ENCODE results near the gene DAPK2.

Gene DAPK2

DNA sequence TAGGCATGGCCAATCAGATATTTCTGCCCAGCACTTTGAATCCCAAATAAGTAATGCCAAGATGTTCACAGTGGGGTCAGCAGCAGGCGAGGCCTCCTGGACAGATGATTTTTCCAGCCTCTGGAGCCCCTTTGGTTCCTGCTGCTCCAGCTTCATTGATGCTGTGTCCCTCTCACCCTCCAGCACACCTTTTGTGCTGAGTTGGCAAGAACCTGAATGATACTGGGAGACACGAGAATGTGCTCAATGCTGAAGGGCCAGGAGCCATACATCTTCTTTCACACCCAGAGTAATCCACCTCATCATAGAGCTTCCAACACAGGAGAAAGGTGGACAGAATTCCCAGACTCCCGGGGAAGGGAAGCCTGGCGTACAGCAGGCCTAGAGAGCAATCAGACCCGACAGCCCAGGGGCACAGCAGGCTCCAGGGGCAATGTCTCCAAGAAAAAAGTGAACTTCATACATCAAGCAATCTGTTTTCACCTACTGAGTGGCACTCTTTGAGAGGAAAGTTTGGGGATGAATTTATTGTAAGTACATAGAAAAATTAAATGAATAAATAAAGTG is 6.7 kb upstream of the DAPK2 start:
- DNase-seq = no peak

DNA sequence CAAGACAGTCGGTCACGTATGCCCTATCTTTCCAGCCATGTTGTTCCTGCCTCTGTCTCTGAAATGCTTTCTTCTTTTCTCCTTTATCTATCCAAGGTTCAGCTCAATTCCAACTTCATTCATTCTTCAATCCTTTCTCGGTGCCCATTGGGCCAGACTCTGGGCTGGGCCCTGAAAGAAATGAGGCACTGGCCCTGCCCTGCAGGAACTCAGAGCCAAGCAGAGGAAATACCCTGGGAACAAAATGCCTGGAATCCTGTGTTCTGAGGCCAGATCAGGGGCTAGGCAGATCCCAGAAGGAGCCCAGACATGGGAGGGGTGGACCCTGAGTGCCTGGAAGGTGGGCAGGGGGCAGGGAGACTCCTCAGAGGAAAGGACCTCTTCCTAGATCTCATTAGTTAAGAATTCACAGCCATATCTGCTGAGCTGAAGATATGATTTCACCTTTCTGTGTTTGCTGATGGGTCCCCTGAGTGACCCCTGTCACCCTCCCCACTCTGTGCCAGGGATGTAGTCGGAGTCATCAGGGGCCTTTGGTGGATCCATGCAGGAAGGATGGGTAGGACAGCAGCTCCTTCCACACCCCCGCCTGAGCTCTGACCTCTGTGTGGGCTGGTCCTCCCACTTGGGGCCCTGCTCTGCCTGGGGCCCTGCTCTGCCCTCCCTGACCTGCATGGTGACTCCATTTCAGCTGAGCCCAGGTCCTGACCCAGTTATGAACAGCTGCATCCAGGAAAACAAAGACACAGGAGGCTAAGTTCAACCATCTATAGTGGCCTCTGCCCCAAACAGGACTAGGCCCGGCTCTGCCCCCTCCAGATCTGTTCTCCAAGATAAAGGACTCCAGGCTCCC is 5.3 kb upstream of the DAPK2 start:
- no peak for DNase-seq

DNA sequence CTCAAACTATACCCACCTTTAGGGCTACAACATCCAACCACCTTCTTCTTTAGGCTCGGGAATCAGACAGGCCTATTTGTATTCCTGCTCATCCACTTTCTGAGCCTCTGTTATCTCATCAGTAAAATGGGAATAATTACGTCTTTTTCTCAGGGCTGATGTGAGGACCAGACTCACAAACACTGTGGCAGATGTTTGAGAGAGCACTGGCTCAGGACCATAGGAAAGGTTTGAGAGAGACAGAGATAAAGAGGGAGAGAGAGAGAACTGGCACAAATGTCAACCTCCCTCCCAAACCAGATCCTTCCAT is 4.8 kb upstream of the DAPK2 start:
- DNase-seq = no peak

DNA sequence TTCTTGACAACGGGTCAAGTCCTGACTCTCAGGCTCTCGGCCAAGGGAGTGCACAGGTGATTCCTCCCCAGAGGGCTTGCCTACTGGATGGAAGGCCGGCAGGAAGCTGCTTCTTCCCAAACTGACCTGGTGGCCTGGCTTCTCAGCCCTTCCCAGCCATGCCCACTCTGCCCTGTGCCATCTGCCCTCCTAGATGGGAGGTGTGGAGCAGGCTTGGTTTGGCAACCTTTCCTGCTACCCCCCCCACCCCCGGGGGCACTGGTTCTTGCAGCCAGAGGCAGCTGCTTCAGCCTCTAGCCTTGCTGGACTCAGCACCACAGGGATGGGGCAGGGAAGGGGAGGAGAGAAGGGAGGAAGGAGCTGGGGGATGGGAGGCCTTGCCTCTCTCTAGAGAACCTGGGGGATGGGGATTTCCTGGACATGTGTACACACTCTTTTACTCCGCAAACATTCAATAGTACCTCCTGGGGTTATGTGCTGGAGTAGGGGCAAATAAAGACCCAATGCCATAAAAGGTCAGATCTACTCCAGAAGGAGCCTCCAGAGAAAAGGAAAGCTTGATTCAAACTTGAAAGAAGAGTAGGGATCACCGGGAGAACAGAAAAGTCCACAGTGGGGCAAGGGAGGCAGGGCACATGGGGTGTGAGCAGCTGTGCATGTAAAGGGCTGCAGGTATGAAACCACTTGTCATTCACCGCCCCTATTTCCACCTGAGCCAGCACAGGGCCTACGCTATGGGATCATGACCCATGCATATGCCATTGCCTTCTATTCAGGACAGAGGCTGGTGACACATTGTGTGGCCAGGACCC is 4.2 kb upstream of the DAPK2 start:
- peak; percentile 81 for DNase-seq

DNA sequence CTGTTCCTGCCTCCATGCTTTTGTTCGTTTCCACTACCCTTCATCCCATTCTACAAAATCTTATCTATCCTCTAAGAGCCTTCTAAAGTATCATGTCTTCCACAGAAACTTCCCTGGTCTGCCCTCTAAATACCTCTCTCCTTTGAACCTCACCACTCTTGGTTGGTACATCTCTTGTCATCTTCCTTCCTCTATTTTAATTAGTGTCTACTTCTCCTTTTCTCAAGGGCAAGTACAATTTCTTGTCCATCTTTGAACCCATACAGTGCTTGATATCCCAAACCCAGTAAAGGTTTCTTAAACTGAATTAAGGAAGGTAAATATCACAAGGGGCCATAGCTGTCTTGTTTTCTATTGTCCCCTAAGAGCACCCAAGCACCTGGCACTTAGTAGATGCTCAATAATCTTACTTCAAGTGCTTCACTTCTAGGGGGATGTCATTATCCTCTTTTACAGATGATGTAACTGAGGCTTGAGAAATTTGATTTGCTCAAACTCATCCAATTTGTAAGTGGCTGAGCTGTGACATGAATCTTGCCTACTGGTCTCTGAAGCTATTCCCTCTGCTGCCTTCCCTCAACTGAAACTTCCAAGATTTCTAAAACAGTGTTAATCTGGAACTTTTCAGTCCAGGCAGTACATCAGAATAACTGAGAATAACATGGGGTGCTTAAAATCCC is 2.6 kb upstream of the DAPK2 start:
- no peak for DNase-seq

DNA sequence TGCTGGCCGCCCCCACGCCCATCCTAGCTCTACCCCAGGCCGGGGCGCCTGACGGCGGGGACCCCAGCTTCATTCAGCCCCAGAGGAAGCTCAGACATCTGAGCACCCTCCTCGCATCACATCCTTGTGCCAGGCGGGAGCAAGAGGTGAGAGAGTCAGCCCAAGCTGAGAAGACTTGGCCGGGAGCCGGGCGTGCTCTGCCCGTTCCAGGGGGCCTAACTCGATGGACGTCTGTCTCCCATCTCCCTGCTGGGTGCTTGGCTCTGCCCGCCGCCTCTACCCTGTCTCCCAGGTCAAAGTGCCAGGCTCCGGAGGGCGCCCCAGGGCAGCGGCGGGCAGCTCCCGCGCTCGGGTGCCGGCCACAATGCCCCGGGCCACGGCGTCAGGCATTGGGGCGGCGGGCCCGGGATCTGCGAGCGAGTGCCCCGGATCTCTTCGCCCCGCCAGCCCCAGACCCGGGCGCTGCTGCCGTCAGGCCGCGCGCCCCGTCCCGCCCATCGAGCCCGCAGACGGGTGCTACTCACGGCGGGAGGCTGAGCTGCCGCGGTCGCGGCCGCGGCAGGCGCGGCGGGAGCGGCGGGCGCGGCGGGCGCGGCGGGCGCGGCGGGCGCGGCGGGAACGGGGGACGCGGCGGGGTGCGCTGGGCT is 388 bp downstream of the DAPK2 start:
- DNase-seq = no peak

DNA sequence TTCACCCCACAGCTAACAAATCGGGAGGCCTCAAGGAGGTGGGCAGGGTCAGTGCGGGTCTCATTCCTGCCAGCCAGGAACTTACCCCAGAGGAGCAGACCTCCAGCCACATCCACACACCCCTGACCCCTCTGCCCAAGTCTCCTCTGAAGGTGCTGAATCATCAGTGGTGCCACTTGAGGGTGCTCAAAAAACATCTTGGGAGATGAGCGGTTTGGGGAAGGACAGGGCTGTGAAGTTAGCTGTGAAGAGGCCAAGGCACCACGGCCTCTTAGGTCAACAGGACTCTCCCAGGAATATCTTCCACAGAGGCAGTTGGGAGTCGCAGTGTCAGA is 1.2 kb downstream of the DAPK2 start:
- DNase-seq = no peak

DNA sequence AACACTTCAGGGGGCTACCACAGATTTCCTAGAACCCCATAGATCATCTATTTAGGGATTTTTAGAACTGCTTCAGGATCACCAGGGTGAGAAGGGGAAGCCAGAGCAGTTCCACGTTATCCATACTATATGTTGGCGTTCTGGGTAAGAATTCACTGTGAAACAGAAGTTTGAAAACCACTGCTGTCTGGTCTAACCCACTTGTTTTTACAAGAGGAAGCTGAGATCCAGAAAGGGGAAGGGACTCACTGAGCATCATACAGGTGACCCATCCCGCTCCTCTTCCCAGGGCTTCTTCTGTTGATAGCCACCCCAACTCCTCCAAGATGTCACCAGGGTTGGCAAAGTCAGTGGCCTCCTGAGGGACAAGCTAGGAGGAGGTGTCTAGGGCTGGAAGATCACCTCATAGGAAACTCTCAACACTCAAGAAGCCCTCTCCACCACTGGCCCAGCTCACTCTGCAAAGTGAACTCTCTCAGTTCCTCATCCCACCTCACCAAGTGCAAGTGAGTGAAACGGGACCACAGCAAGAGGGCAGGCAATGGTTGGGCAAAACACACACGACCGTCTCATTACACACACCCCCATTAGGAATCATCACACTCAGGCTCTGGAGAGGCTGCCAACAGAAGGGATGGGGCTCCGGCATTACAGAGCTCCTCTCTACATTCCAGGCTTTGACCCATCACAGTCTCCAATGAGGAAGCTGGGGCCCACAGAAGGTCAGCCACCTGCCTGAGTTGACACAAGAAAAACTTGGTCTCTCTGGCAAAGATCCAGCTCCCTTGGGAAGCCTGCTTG is 1.8 kb downstream of the DAPK2 start:
- DNase-seq = peak; percentile 8

DNA sequence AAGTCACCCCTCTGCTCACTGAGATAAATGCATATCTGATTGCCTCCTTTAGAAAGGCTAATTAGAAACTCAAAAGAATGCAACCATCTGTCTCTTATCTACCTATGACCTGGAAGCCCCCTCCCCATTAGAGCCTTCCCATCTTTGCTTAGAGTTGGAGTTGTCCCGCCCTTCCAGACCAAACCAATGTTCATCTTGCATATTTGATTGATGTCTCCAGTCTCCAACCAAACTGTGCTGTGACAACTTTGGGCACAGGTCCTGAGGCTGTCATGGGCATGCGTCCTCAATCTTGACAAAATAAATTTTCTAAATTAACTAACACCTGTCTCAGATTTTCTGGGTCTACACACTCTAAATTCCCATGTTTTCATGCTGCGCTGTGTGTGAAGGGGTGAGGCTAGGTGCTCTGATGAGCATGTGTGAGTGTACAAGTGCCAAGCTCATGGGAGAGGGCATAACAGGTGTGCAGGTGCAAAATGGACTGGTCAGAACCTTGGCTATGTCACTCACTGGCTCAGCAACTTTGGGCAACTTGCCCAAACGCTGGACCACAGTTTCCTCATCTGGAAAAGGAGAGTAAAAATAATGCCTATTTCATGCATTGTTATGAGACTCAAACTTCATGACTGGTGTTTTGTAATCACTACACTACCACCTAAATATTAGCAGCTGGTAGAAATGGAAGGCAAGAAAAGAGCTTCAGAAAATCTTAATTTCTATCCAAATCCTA is 7.2 kb downstream of the DAPK2 start:
- no peak for DNase-seq

DNA sequence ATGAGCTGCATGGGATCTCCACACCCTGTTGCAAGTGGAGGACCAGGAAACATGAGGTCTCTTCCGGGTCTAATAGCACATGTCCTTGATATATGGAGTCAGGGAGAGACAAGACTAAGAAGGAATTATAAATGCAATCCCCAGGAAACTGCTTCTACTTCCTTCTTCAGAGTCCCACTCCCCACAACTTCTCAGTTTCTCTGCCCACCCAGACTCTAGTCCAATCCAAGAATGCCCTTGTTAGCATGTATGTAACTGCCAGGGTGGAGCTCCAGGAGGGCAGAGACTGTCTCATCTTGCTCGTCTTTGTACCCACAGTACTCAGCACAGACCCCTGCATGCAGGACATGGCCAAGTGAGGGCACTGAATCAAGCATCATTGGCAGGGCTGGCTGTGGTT is 8.3 kb downstream of the DAPK2 start:
- no peak for DNase-seq

DNA sequence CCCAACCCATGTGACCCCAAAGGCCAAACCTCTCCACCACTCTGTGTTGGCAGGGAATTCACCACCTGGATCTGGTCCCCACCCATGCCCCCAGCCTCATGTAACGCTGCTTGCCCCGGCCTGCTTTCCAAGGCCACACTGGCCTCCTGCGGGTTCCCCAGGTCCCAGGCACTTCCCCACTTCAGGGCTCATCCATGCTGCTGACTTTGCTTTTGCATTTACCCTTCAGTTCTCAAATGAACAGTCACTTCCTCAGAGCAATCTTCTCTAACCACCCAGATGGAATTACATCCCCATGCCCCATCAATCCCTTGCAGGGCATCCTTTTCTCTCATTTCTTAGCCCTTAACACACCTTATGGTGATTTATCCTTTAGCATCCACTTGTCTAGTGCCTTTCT is 9.2 kb downstream of the DAPK2 start:
- DNase-seq = no peak

DNA sequence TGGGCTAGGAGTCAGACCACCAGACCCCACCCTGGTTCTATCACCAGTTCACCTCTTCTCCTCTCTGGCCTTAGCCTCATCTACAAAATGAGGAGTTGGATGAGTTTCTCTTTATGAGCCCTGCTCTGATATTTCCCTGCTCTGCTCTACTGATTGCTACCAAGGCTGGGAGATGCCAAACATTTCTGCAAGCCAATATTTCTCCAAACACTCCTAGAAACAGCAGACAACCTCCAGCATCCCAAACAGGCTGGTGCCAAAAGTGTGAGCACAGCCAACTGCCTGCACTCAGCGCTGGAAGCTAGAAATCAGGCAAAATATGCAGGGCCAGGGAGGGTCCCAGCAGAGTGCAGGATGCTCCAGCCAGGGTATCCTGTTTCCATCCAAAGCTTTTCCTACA is 10.8 kb downstream of the DAPK2 start:
- no peak for DNase-seq

DNA sequence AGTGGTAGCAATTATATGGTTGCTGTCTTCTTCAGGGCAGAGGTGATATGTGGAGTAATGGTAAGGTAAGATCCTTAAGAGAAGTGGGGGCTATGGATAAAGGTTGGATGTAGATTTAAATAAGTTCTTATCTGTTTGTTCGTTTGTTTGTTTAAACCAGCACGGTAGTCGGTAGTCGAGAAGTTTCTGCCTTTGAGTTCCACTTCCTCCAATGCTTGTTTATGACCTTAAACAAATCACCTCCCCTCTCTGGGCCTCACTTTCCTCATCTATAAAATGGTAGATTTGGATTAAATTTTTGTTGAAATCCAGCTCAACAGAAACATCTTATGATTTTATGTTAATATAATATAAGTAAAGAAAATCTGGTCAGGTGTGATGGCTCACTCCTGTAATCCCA is 11.8 kb downstream of the DAPK2 start:
- no peak for DNase-seq

DNA sequence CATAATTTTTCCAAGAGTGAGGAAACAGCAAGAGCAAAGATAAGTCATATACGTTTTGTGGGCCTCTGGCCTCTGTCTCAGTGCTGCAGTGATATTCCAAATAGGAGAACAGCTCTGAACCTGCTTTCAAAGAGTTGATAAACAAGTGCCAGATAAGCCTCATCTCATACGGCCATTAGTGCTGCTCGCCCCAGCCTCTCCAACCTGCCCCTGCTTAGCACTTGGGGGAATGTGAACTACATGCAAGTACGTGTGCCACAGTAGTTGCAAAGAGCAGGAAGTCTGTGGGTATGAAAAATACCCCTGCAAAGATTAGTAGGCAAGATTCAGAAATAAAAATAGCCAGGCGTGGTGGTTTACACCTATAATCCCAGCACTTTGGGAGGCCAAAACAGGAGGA is 14.0 kb downstream of the DAPK2 start:
- DNase-seq = no peak

DNA sequence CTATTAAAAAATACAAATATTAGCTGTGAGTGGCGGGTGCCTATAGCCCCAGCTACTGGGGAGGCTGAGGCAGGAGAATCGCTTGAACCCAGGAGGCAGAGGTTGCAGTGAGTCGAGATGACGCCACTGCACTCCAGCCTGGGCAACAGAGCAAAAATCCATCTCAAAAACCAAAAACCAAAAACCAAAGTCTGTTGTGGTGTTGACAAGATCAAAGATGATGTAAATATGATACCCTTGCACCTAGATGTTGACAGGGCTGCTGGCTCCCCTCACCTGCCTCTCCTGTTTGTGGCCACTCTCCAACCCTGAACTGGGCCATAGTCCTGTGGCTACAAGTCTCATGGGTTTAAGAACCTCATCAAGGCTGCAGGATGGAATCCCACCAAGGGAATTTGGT is 16.2 kb downstream of the DAPK2 start:
- no peak for DNase-seq

DNA sequence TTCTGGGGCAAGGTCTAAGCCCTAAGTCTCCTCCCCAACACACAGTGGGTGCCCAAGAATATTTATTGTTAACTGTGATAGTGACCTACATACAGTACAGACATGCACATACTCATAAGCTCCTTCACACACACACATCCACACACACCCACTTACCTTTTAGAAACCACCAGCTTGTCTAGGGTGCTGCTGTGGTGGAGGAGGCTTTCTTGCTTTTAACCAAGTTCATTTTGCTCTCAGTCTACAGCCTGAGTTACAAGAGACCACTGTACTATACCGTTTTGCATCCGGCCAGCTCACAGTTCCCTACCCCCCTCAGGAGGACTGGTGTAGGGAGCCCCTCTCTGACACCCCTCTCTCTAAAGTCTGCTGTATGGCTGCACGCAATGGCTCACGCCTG is 16.7 kb downstream of the DAPK2 start:
- no peak for DNase-seq

DNA sequence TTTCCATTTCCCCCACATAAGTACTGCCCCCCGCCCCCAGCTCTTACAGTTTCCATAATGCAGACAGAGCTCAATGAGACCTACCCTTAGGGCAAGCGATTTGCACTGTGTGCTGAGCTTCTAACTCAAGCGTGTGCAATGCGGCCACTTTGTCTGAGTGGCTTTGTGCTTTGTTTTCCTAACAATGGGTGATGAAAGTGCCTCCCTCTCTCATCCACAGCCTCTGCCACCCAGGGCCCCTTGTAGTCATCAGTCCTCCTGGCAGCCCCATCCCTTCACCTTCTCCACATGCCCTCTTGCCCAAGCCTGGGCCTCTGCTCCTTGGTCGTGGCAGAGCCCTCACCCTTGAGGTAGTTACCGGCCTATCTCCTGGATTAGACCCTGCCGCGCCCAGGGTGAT is 17.2 kb downstream of the DAPK2 start:
- no peak for DNase-seq

DNA sequence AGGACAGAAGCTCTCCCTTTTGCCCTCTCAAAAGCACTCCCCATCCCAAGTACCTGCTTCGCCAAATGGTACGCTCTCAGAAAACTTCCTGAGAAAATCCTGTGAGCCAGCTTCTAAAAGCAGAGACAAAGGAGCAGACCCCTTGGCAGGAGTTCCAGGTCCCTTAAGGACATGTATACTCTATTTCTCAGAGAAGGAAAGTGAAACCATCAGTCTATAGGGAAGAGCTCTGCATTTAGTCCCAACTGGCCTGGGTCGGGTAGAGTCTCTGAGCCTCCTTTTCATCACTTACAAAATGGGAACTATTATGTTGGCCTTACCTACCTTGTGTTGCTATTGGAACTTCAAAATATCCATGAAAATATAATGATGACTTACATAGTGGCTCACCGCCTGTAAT is 19.7 kb downstream of the DAPK2 start:
- no peak for DNase-seq

DNA sequence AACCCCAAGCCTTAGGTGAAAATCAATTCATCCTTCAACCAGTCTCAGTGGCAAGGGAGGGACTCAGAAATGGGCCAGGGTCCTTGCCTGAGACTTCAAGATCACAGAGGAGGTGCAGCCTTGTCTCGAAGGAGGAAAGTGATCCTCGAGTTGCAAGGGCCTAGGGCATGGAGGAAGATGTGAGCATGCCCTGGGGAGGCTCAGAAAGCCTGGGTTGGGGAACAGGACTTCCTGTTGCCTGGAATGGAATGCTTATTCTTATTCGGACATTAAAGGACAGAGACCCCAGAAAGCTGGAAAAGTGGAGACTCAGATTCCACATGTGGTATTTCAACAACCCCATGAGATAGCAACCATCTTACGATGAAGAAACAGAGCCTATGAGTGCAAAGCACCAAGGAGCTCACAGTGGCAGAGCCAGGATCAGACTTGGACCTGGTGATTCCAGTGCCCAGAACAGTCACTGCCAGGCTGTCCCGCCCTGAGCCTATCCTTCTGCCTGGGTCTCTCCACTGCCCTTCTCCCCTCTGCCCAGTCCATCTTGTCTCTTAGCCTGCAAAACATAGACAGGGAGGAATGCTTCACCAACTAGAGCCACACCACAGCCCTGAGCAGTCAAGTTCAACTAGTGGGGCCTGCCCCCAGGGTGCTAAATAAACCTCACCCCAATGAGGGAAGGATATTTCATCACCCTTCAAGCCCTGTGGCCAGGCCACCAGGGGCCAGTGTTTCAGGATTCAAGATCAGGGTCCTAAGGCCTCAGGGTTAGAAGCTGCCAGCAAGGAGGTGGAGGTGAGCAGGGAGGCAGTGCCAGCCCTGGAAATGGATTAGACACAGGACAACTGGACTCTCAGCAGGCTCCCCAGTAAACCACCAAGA is 21.9 kb downstream of the DAPK2 start:
- DNase-seq = no peak

DNA sequence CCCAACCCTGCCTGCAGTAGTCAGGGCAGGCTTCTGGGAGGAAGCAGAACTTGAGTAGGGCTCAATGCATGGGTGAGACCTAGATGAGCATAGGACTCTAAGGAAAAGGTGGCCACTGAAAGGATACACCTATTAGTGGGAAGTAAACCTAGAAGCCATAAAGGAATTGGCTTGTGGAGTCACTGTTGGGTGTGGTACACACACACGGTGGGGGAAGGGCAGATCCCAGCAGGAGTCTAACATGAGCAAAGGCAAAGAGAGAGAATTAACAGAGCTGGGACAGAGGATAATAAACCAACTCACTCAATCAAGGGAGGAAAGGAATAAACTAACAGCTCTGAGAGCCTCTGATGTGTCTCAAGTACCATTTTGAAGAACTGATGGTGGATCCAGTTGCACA is 23.1 kb downstream of the DAPK2 start:
- no peak for DNase-seq

DNA sequence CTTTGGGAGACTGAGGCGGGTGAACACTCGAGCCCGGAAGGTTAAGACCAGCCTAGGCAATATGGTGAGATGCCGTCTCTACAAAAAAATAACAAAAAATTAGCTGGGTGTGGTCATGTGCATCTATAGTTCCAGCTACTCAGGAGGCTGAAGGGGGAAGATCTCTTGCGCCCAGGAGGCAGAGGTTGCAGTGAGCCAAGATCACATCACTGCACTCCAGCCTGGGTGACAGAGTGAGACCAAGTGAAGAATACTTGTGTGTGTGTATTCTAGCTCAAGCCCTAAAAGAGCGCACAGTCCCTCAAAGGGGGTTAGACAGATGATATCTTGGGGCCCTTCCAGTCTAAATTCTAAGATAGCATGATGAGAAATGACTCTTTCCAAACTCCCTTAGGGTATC is 23.7 kb downstream of the DAPK2 start:
- no peak for DNase-seq

Data from NCI-H510A treated with DMSO at 0.1 percent for 48 hours (cell line).